GM12878 (cell line): ENCODE results near the gene SUV39H1.

Source experiments
- FOS ChIP-seq: IDR thresholded peaks from 3 replicates; pipeline ENCODE4 v1.6.1; 2011; ENCODE audit warnings: borderline replicate concordance; ENCODE audit not compliant: insufficient read length; ENCODE audit errors: extremely low read depth
- GABPA ChIP-seq: IDR thresholded peaks from 2 replicates; pipeline ENCODE4 v1.6.1; 2014; ENCODE audit warnings: antibody characterized with exemption, low read depth, mild to moderate bottlenecking, inconsistent platforms
- SMC3 ChIP-seq: IDR thresholded peaks from 2 replicates; pipeline ENCODE4 v1.6.1; 2011; ENCODE audit warnings: low read length, improper control_type of control experiment, borderline replicate concordance
- TARDBP ChIP-seq: IDR thresholded peaks from 2 replicates; pipeline ENCODE4 v1.6.1; 2016; ENCODE audit warnings: borderline replicate concordance

GRCh38 chrX:48726596-48726995, 30.1 kb downstream of the SUV39H1 start:
- TF ChIP-seq FOS: no peak
- no peak for TF ChIP-seq GABPA
- TF ChIP-seq TARDBP: no peak
- TF ChIP-seq SMC3: no peak
